MM.1S (cell line): ENCODE results near the gene UXT.

Experiments
- DNase-seq: peaks from one replicate; pipeline ENCODE4 v3.0.0-alpha.2; 2015
- H2AFZ ChIP-seq: fragments of 300-600 bp; sonication (generic); 2 replicates; pipeline ENCODE4 v1.6.0; 2016; ENCODE audit warnings: antibody characterized with exemption, low read length
- H3F3A ChIP-seq: fragments of 300-600 bp; sonication (generic); 2 replicates; pipeline ENCODE4 v1.6.1; 2016; ENCODE audit warnings: mild to moderate bottlenecking, antibody characterized with exemption, low read length, moderate library complexity, mixed read lengths; ENCODE audit not compliant: insufficient read depth
- H3K27ac ChIP-seq: fragments of 300-600 bp; sonication (generic); 2 replicates; pipeline ENCODE4 v1.5.1; 2016; ENCODE audit warnings: mild to moderate bottlenecking, low read length
- H3K27me3 ChIP-seq: fragments of 300-600 bp; sonication (generic); replicated peaks from 2 replicates; pipeline ENCODE4 v1.6.0; 2016; ENCODE audit warnings: low read length; ENCODE audit not compliant: insufficient read depth
- H3K36me3 ChIP-seq: fragments of 300-600 bp; sonication (generic); replicated peaks from 2 replicates; pipeline ENCODE4 v1.6.1; 2016; ENCODE audit warnings: mild to moderate bottlenecking, low read length, mixed read lengths; ENCODE audit not compliant: insufficient read depth
- H3K4me1 ChIP-seq: fragments of 300-600 bp; sonication (generic); 2 replicates; pipeline ENCODE4 v1.6.1; 2016; ENCODE audit warnings: low read length, mixed read lengths
- H3K4me2 ChIP-seq: fragments of 300-600 bp; sonication (generic); 2 replicates; pipeline ENCODE4 v1.6.0; 2016; ENCODE audit warnings: low read depth, low read length
- H3K4me3 ChIP-seq: fragments of 300-600 bp; sonication (generic); 2 replicates; pipeline ENCODE4 v1.5.1; 2016; ENCODE audit warnings: low read length, mixed read lengths
- H3K79me2 ChIP-seq: fragments of 300-600 bp; sonication (generic); 2 replicates; pipeline ENCODE4 v1.6.1; 2016; ENCODE audit warnings: mixed run types, low read length, mixed read lengths
- H3K9ac ChIP-seq: fragments of 300-600 bp; sonication (generic); 2 replicates; pipeline ENCODE4 v1.6.1; 2016; ENCODE audit warnings: low read length, mixed read lengths
- H3K9me2 ChIP-seq: fragments of 300-600 bp; sonication (generic); replicated peaks from 2 replicates; pipeline ENCODE4 v1.6.1; 2016; ENCODE audit warnings: mild to moderate bottlenecking, low read length, mixed read lengths; ENCODE audit not compliant: insufficient read depth
- H3K9me3 ChIP-seq: fragments of 300-600 bp; sonication (generic); replicated peaks from 2 replicates; pipeline ENCODE4 v1.6.1; 2016; ENCODE audit warnings: mild to moderate bottlenecking, low read length, mixed read lengths; ENCODE audit not compliant: insufficient read depth
- H4K20me1 ChIP-seq: fragments of 300-600 bp; sonication (generic); 2 replicates; pipeline ENCODE4 v1.6.1; 2016; ENCODE audit warnings: mild to moderate bottlenecking, low read length, moderate library complexity, mixed read lengths; ENCODE audit not compliant: insufficient read depth
- CTCF ChIP-seq: fragments of 300-600 bp; sonication (generic); IDR thresholded peaks from 2 replicates; pipeline ENCODE4 v1.5.1; 2016; ENCODE audit warnings: antibody characterized with exemption, low read length, mixed read lengths
- EZH2 ChIP-seq: fragments of 300-600 bp; sonication (generic); optimal IDR thresholded peaks from 2 replicates; pipeline ENCODE3; 2017; ENCODE audit warnings: low read depth, mild to moderate bottlenecking, antibody characterized with exemption, low read length, mixed read lengths
- EZH2phosphoT487 ChIP-seq: fragments of 300-600 bp; sonication (generic); IDR thresholded peaks from 2 replicates; pipeline ENCODE4 v1.6.1; 2018; ENCODE audit warnings: antibody characterized with exemption, low read length

Gene UXT

GRCh38 chrX:47649271-47649670 lies 9.7 kb downstream of the UXT start:
- Histone ChIP-seq H3K4me1 (no peaks in the 10 kb centered on the region), H3F3A (peaks cover 9% of the 10 kb centered on the region), H3K27me3 (no peaks in the 10 kb centered on the region), H3K27ac (no peak overlapping the region), H3K4me2 (peak overlapping the region; percentile 59), H4K20me1 (no peaks in the 10 kb centered on the region), H3K9ac (peak overlapping the region; percentile 42; the same call in 1 of the 2 replicates), H3K9me3 (no peaks in the 10 kb centered on the region), H3K79me2 (peaks cover 38% of the 10 kb centered on the region), H3K4me3 (peak overlapping the region; percentile 48; the same call in 1 of the 2 replicates), H3K9me2 (no peaks in the 10 kb centered on the region), H2AFZ (no peak overlapping the region), H3K36me3 (no peaks in the 10 kb centered on the region)
- no peak for DNase-seq
- TF ChIP-seq EZH2phosphoT487 (no peak), CTCF (no peak), EZH2 (no peak)

- TF ChIP-seq EZH2phosphoT487 (no peak), CTCF (no peak), EZH2 (no peak)
- Histone ChIP-seq H3K27ac (no peak overlapping the region), H3K9ac (no peak overlapping the region), H3K27me3 (no peaks in the 10 kb centered on the region), H4K20me1 (no peaks in the 10 kb centered on the region), H3K79me2 (peaks cover 42% of the 10 kb centered on the region), H3K4me2 (no peak overlapping the region), H2AFZ (no peak overlapping the region), H3F3A (peaks cover 9% of the 10 kb centered on the region), H3K9me3 (no peaks in the 10 kb centered on the region), H3K4me3 (no peak overlapping the region), H3K4me1 (no peaks in the 10 kb centered on the region), H3K9me2 (no peaks in the 10 kb centered on the region), H3K36me3 (no peaks in the 10 kb centered on the region)
- DNase-seq, result no peak
Observed at GRCh38 chrX:47648376-47648775, 10.6 kb downstream of the UXT start.

- Histone ChIP-seq H3K4me3 (no peak overlapping the region), H4K20me1 (no peaks in the 10 kb centered on the region), H3K4me2 (no peak overlapping the region), H3K79me2 (peaks cover 44% of the 10 kb centered on the region), H3K27ac (no peak overlapping the region), H3K9me2 (no peaks in the 10 kb centered on the region), H3K27me3 (no peaks in the 10 kb centered on the region), H3F3A (peaks cover 7% of the 10 kb centered on the region), H3K9me3 (no peaks in the 10 kb centered on the region), H3K9ac (no peak overlapping the region), H3K4me1 (no peaks in the 10 kb centered on the region), H3K36me3 (no peaks in the 10 kb centered on the region), H2AFZ (no peak overlapping the region)
- TF ChIP-seq CTCF (no peak), EZH2phosphoT487 (no peak), EZH2 (no peak)
- DNase-seq, result no peak
Observed at GRCh38 chrX:47646636-47647035, 12.3 kb downstream of the UXT start.
